ENCODE results near the gene KLHDC10. TPM values are rescaled to one million over a fixed set of nuclear protein-coding genes. Genes with fewer than 3 reads are reported as not detected.

The KLHDC10 gene
- total RNA-seq, 1 experiment from 2014 or later, result 37.5 TPM

GRCh38 chr7:130135208-130136205 is 65.2 kb downstream of the KLHDC10 start:
- DNase-seq (ENCODE audit: low spot score), result no peak
- intact Hi-C loops (cut with micrococcal nuclease; ENCODE audit: unreplicated experiment), result no loop called here
- ChIA-PET CTCF (no interaction called here), POLR2A (ENCODE audit: low non-redundant PET) (no interaction called here)
- Histone ChIP-seq H3K9me3 (ENCODE audit: low read depth, low read length, poor library complexity, severe bottlenecking) (no peaks in the 10 kb centered on the region), H3K27me3 (replicated peaks; ENCODE audit: insufficient read depth, low read depth, low read length, poor library complexity) (no peaks in the 10 kb centered on the region), H3K4me1 (ENCODE audit: insufficient read depth, low read length, poor library complexity, severe bottlenecking) (no peaks in the 10 kb centered on the region), H3K27ac (ENCODE audit: low read depth, low read length, poor library complexity, severe bottlenecking) (no peak overlapping the region), H3K36me3 (ENCODE audit: insufficient read depth, low read length, poor library complexity, severe bottlenecking) (peaks cover 7% of the 10 kb centered on the region), H3K4me3 (ENCODE audit: low read depth, low read length, poor library complexity, severe bottlenecking) (no peak overlapping the region)
- no peak for TF ChIP-seq EZH2 (IDR thresholded peaks at IDR 0.05; ENCODE audit: borderline replicate concordance, low read depth, low read length, poor library complexity, severe bottlenecking)
- no peak for TF ChIP-seq CTCF (conservative IDR thresholded peaks at IDR 0.05; ENCODE audit: low read depth, low read length)
- BruUV-seq (replicated peaks), result no TSS peak

GRCh38 chr7:130136579-130137167 is 66.3 kb downstream of the KLHDC10 start:
- intact Hi-C loops (cut with micrococcal nuclease; ENCODE audit: unreplicated experiment), result no loop called here
- CTCF ChIA-PET, result no interaction called here
- POLR2A ChIA-PET (ENCODE audit: low non-redundant PET), result no interaction called here
- Histone ChIP-seq H3K4me3 (ENCODE audit: low read depth, low read length, poor library complexity, severe bottlenecking) (no peak overlapping the region), H3K36me3 (ENCODE audit: insufficient read depth, low read length, poor library complexity, severe bottlenecking) (no peaks in the 10 kb centered on the region), H3K27me3 (replicated peaks; ENCODE audit: insufficient read depth, low read depth, low read length, poor library complexity) (no peaks in the 10 kb centered on the region), H3K27ac (ENCODE audit: low read depth, low read length, poor library complexity, severe bottlenecking) (no peak overlapping the region), H3K4me1 (ENCODE audit: insufficient read depth, low read length, poor library complexity, severe bottlenecking) (no peaks in the 10 kb centered on the region), H3K9me3 (ENCODE audit: low read depth, low read length, poor library complexity, severe bottlenecking) (no peaks in the 10 kb centered on the region)
- no peak for TF ChIP-seq EZH2 (IDR thresholded peaks at IDR 0.05; ENCODE audit: borderline replicate concordance, low read depth, low read length, poor library complexity, severe bottlenecking)
- TF ChIP-seq CTCF (conservative IDR thresholded peaks at IDR 0.05; ENCODE audit: low read depth, low read length), result no peak
- no TSS peak for BruUV-seq (replicated peaks)
- DNase-seq (ENCODE audit: low spot score), result no peak

- DNase-seq (ENCODE audit: low spot score), result no peak
- H3K27me3 ChIP-seq (replicated peaks; ENCODE audit: insufficient read depth, low read depth, low read length, poor library complexity), result no peaks in the 10 kb centered on the region
- ChIA-PET POLR2A (ENCODE audit: low non-redundant PET) (no interaction called here), CTCF (no interaction called here)
- H3K27ac ChIP-seq (ENCODE audit: low read depth, low read length, poor library complexity, severe bottlenecking), result no peak overlapping the region
- TF ChIP-seq EZH2 (IDR thresholded peaks at IDR 0.05; ENCODE audit: borderline replicate concordance, low read depth, low read length, poor library complexity, severe bottlenecking) (no peak), CTCF (conservative IDR thresholded peaks at IDR 0.05; ENCODE audit: low read depth, low read length) (no peak)
- no peaks in the 10 kb centered on the region for H3K4me1 ChIP-seq (ENCODE audit: insufficient read depth, low read length, poor library complexity, severe bottlenecking)
- intact Hi-C loops (cut with micrococcal nuclease; ENCODE audit: unreplicated experiment), result no loop called here
- no peaks in the 10 kb centered on the region for H3K9me3 ChIP-seq (ENCODE audit: low read depth, low read length, poor library complexity, severe bottlenecking)
- H3K36me3 ChIP-seq (ENCODE audit: insufficient read depth, low read length, poor library complexity, severe bottlenecking), result no peaks in the 10 kb centered on the region
- no TSS peak for BruUV-seq (replicated peaks)
- H3K4me3 ChIP-seq (ENCODE audit: low read depth, low read length, poor library complexity, severe bottlenecking), result no peak overlapping the region
These were observed 66.9 kb downstream of the KLHDC10 start for GRCh38 chr7:130137207-130137606.
